ENCODE results near the gene PVR. TPM values are rescaled to one million over a fixed set of nuclear protein-coding genes. Genes with fewer than 3 reads are reported as not detected.

PVR gene
- polyA plus RNA-seq, 1 of the 3 experiments (the other 2 are of a cell fraction): 90.8 TPM

DNA sequence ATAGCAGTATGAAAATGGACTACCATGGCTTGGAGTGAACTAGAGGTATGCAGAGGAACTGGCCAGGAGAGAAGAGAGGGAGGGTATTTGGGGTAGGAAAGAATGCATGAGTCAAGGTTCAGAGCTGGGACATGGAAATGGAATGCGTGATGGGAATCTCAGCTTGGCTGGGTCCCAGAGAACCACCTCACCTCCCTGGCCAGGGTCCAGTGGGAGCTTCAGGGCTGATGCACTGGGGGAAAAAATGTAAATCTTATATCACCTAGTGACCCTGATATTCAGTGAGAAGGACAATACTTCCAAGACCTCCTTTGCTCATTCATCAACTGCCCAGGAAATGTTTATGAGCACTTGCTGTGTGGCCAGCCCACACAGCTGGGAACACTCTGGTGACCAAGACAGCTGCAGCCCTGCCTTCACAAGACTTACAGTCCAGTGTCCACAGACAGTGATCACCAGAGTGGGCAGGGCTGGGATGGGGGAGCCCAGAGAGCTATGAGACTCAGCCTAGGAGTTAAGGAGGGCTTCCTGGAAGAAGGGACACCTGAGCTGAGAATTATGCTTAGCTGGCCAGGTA, 17.6 kb upstream of the PVR start (continued):
- TF ChIP-seq, protein P1, sequence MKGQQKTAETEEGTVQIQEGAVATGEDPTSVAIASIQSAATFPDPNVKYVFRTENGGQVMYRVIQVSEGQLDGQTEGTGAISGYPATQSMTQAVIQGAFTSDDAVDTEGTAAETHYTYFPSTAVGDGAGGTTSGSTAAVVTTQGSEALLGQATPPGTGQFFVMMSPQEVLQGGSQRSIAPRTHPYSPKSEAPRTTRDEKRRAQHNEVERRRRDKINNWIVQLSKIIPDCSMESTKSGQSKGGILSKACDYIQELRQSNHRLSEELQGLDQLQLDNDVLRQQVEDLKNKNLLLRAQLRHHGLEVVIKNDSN (IDR thresholded peaks at IDR 0.05; ENCODE audit: borderline replicate concordance, low read depth): no peak
- TF ChIP-seq GABPA (IDR thresholded peaks at IDR 0.05; ENCODE audit: low read depth) (no peak), NFIC (IDR thresholded peaks at IDR 0.05; ENCODE audit: borderline replicate concordance) (peak; percentile 99), EP300 (IDR thresholded peaks at IDR 0.05; ENCODE audit: borderline replicate concordance in 1 of 2, low read depth in 1 of 2, low read length in 1 of 2) (peak in 1 of 2 experiments; percentile 82; a peak in 2 of 4 replicates), EZH2phosphoT487 (IDR thresholded peaks at IDR 0.05; ENCODE audit: borderline replicate concordance, low read depth) (no peak), CHD2 (IDR thresholded peaks at IDR 0.05; ENCODE audit: low read length, partially characterized antibody) (no peak), RCOR1 (IDR thresholded peaks at IDR 0.05; ENCODE audit: low read length) (no peak), POLR2AphosphoS5 (IDR thresholded peaks at IDR 0.05; ENCODE audit: low read depth, low read length) (peak; percentile 81; the same call in 1 of the 2 replicates), FOXJ3 (CRISPR knock-in tag; IDR thresholded peaks at IDR 0.05) (no peak), SMC3 (IDR thresholded peaks at IDR 0.05; ENCODE audit: low read depth, low read length) (no peak), TCF12 (IDR thresholded peaks at IDR 0.05) (peak; percentile 77), MXI1 (IDR thresholded peaks at IDR 0.05; ENCODE audit: low read depth, low read length) (no peak), SIN3A (IDR thresholded peaks at IDR 0.05; ENCODE audit: borderline replicate concordance, low read depth, low read length) (no peak), RFX5 (IDR thresholded peaks at IDR 0.05; ENCODE audit: low read length) (no peak)
- TF ChIP-seq, protein P2, sequence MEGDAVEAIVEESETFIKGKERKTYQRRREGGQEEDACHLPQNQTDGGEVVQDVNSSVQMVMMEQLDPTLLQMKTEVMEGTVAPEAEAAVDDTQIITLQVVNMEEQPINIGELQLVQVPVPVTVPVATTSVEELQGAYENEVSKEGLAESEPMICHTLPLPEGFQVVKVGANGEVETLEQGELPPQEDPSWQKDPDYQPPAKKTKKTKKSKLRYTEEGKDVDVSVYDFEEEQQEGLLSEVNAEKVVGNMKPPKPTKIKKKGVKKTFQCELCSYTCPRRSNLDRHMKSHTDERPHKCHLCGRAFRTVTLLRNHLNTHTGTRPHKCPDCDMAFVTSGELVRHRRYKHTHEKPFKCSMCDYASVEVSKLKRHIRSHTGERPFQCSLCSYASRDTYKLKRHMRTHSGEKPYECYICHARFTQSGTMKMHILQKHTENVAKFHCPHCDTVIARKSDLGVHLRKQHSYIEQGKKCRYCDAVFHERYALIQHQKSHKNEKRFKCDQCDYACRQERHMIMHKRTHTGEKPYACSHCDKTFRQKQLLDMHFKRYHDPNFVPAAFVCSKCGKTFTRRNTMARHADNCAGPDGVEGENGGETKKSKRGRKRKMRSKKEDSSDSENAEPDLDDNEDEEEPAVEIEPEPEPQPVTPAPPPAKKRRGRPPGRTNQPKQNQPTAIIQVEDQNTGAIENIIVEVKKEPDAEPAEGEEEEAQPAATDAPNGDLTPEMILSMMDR (IDR thresholded peaks at IDR 0.05): no peak
- TF ChIP-seq, protein P3, sequence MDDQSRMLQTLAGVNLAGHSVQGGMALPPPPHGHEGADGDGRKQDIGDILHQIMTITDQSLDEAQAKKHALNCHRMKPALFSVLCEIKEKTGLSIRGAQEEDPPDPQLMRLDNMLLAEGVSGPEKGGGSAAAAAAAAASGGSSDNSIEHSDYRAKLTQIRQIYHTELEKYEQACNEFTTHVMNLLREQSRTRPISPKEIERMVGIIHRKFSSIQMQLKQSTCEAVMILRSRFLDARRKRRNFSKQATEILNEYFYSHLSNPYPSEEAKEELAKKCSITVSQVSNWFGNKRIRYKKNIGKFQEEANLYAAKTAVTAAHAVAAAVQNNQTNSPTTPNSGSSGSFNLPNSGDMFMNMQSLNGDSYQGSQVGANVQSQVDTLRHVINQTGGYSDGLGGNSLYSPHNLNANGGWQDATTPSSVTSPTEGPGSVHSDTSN (IDR thresholded peaks at IDR 0.05): peak; percentile 75

DNA sequence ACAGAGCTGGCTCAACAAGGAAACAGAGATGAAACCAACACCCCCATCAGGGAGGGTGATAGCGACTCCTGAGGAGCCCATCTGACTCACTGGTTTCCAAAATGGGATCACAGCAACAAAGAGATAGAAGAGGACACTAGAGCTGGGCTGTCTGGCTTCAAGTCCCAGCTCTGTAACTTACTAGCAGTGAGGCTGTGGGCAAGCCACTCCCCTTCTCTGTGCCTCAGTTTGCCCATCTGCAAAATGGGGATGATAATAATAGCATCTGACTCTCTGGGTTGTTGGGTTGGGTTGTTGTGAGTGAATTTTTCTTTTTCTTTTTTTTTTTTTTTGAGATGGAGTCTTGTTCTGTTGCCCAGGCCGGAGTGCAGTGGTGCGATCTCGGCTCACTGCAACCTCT, 16.1 kb upstream of the PVR start:
- 96% methylated on average over 4 of the region's 4 CpGs for WGBS (ENCODE audit: low lambda C conversion rate)
- Histone ChIP-seq H3K27ac (ENCODE audit: low read depth in 2 of 2, low read length in 1 of 2) (no peak overlapping the region), H3K36me3 (replicated peaks in 1 of 2; ENCODE audit: control insufficient read depth in 1 of 2, insufficient read depth in 2 of 2, low read length in 1 of 2) (peaks cover 0 to 5% of the 10 kb centered on the region in 2 experiments), H3K4me2 (no peak overlapping the region), H3K9me3 (no peaks in the 10 kb centered on the region), H3K4me3 (ENCODE audit: low read depth in 2 of 2, low read length in 1 of 2) (no peak overlapping the region), H3K27me3 (ENCODE audit: insufficient read depth) (no peaks in the 10 kb centered on the region), H4K20me1 (ENCODE audit: insufficient read depth) (no peaks in the 10 kb centered on the region), H3K9me2 (no peaks in the 10 kb centered on the region), H3K9ac (no peak overlapping the region), H3K79me2 (ENCODE audit: insufficient read depth) (no peaks in the 10 kb centered on the region), H3K4me1 (ENCODE audit: control insufficient read depth in 1 of 2, insufficient read depth in 2 of 2, low read depth in 1 of 2, low read length in 1 of 2) (0 out of 4 replicates have a peak, but pooled peaks cover 0 to 11% of the 10 kb centered on the region in 2 experiments), H2AFZ (ENCODE audit: low read depth) (no peak overlapping the region), H3F3A (replicated peaks; ENCODE audit: insufficient read depth) (peaks cover 13% of the 10 kb centered on the region)
- ChIA-PET CTCF (interaction anchor here (1.3 to 1.6 kb wide), 2 partner anchors 30 to 57 kb away, joined by 4 to 5 read pairs; no protein-coding TSS in a partner anchor), POLR2A (no interaction called here)
- no peak for DNase-seq
- TF ChIP-seq TEAD4 (IDR thresholded peaks at IDR 0.05; ENCODE audit: borderline replicate concordance, insufficient read depth) (no peak), NFIC (IDR thresholded peaks at IDR 0.05; ENCODE audit: borderline replicate concordance) (no peak), POLR2AphosphoS5 (IDR thresholded peaks at IDR 0.05; ENCODE audit: low read depth, low read length) (no peak), SMC3 (IDR thresholded peaks at IDR 0.05; ENCODE audit: low read depth, low read length) (no peak), FOXM1 (IDR thresholded peaks at IDR 0.05; ENCODE audit: low read depth) (no peak), RFX5 (IDR thresholded peaks at IDR 0.05; ENCODE audit: low read length) (no peak), RCOR1 (IDR thresholded peaks at IDR 0.05; ENCODE audit: low read length) (no peak), MXI1 (IDR thresholded peaks at IDR 0.05; ENCODE audit: low read depth, low read length) (no peak)
- TF ChIP-seq, protein P3 (IDR thresholded peaks at IDR 0.05): no peak
- TF ChIP-seq, protein P4, sequence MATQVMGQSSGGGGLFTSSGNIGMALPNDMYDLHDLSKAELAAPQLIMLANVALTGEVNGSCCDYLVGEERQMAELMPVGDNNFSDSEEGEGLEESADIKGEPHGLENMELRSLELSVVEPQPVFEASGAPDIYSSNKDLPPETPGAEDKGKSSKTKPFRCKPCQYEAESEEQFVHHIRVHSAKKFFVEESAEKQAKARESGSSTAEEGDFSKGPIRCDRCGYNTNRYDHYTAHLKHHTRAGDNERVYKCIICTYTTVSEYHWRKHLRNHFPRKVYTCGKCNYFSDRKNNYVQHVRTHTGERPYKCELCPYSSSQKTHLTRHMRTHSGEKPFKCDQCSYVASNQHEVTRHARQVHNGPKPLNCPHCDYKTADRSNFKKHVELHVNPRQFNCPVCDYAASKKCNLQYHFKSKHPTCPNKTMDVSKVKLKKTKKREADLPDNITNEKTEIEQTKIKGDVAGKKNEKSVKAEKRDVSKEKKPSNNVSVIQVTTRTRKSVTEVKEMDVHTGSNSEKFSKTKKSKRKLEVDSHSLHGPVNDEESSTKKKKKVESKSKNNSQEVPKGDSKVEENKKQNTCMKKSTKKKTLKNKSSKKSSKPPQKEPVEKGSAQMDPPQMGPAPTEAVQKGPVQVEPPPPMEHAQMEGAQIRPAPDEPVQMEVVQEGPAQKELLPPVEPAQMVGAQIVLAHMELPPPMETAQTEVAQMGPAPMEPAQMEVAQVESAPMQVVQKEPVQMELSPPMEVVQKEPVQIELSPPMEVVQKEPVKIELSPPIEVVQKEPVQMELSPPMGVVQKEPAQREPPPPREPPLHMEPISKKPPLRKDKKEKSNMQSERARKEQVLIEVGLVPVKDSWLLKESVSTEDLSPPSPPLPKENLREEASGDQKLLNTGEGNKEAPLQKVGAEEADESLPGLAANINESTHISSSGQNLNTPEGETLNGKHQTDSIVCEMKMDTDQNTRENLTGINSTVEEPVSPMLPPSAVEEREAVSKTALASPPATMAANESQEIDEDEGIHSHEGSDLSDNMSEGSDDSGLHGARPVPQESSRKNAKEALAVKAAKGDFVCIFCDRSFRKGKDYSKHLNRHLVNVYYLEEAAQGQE (IDR thresholded peaks at IDR 0.05; ENCODE audit: low read depth, low read length): no peak
- TF ChIP-seq, protein P5, sequence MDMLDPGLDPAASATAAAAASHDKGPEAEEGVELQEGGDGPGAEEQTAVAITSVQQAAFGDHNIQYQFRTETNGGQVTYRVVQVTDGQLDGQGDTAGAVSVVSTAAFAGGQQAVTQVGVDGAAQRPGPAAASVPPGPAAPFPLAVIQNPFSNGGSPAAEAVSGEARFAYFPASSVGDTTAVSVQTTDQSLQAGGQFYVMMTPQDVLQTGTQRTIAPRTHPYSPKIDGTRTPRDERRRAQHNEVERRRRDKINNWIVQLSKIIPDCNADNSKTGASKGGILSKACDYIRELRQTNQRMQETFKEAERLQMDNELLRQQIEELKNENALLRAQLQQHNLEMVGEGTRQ (IDR thresholded peaks at IDR 0.05; ENCODE audit: borderline replicate concordance, low read depth, low read length): no peak

Data from SK-N-SH (cell line).